ENCODE measurements around the gene ADARB1.

ADARB1 gene

DNA sequence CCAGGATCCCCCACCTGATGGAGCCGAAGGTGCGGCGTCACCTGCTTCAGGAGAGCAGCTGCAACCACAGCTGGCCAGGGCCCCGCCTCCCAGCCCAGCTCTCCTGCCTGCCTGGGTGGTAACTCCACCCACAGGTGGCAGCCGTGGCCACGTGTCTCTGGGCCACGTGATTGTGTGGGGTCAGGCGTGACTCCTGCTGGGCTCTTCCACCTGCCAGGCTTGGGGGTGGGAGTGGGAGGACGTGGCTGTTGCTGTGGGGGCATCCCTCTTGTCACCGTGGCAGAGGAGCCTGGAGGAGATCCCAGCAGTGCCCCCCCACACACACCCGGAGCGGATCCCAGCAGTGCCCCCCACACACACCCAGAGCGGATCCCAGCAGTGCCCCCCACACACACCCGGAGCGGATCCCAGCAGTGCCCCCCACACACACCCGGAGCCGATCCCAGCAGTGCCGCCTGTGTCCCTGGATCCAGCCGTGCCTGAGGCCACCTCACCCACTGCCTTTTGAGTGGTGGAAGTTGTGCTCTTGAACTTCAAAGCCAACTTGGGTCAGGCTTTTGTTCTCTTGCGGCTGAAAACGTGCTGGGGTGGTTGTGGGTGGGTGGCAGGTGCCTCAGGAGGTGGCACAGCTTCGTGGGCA, 181.1 kb downstream of the ADARB1 start:
- TF ChIP-seq PATZ1 (CRISPR knock-in tag; IDR thresholded peaks at IDR 0.05; ENCODE audit: borderline replicate concordance), result no peak
- no peak for TF ChIP-seq BACH2 (CRISPR knock-in tag; IDR thresholded peaks at IDR 0.05; ENCODE audit: borderline replicate concordance)
- TF ChIP-seq ESRRG (CRISPR knock-in tag; IDR thresholded peaks at IDR 0.05), result no peak
- no peak for ATAC-seq

DNA sequence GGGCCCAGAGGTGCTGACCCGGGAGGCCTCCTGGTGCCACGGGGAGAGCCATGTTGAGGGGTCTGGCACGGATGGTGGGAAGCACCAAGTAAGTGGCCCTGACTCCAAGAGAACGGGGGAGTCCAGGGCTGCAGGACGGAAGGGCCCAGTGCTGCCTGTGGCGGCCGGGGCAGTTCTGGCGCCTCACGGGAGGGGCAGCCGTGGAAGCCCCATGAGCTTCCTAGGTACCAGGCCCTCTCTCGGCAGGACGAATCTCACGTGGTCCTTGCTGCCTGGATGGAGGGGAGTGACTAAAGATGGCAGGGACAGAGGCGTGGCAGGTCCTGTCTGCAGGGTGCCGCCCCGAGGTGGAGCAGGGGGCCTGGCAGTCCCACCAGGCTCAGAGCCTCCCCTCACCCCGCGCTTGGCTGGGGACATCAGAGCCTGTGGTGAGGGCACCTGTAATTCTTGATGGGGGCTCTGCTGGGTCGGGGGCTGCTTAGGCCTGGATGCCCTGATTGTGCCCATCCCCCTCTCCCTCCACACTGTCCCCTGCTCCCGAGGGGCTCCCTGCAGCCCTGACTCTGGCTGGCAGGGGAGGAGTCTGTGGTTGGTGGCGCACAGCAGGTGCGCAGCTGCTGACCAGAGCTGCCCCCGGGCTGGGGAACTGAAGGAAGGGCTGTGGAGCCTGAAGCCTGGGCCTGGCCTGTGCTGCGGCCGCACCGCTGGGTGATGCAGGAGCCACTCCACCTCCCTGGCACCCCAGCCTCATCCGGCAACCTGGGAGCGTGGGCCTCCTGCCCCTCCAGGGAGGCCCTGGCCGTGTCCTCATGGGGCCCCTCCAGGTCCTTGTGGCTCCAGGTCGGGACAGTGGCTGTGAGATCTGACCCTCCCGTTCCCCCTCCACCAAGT, 181.9 kb downstream of the ADARB1 start:
- TF ChIP-seq GLIS3 (CRISPR knock-in tag; IDR thresholded peaks at IDR 0.05) (no peak), ZNF565 (CRISPR knock-in tag; conservative IDR thresholded peaks at IDR 0.05; ENCODE audit: low read depth) (no peak), SNAI2 (CRISPR knock-in tag; IDR thresholded peaks at IDR 0.05) (no peak), ISL1 (CRISPR knock-in tag; IDR thresholded peaks at IDR 0.05) (no peak), OSR1 (CRISPR knock-in tag; IDR thresholded peaks at IDR 0.05) (no peak), ARNTL (CRISPR knock-in tag; IDR thresholded peaks at IDR 0.05; ENCODE audit: borderline replicate concordance, low read depth) (no peak), ZNF70 (CRISPR knock-in tag; IDR thresholded peaks at IDR 0.05) (no peak), CSRNP3 (CRISPR knock-in tag; IDR thresholded peaks at IDR 0.05) (no peak), PPARA (CRISPR knock-in tag; IDR thresholded peaks at IDR 0.05; ENCODE audit: borderline replicate concordance) (no peak), TCF4 (CRISPR knock-in tag; IDR thresholded peaks at IDR 0.05; ENCODE audit: borderline replicate concordance) (no peak)
- TF ChIP-seq, protein P1, sequence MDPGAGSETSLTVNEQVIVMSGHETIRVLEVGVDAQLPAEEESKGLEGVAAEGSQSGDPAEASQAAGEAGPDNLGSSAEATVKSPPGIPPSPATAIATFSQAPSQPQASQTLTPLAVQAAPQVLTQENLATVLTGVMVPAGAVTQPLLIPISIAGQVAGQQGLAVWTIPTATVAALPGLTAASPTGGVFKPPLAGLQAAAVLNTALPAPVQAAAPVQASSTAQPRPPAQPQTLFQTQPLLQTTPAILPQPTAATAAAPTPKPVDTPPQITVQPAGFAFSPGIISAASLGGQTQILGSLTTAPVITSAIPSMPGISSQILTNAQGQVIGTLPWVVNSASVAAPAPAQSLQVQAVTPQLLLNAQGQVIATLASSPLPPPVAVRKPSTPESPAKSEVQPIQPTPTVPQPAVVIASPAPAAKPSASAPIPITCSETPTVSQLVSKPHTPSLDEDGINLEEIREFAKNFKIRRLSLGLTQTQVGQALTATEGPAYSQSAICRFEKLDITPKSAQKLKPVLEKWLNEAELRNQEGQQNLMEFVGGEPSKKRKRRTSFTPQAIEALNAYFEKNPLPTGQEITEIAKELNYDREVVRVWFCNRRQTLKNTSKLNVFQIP (CRISPR knock-in tag; IDR thresholded peaks at IDR 0.05; ENCODE audit: borderline replicate concordance, low read depth), result no peak
- no peak for ATAC-seq

- no peak; the same call in 2 of the 3 replicates for ATAC-seq
Observed at GRCh38 chr21:45256912-45257672, 182.7 kb downstream of the ADARB1 start.

GRCh38 chr21:45257673-45258341, 183.4 kb downstream of the ADARB1 start:
- TF ChIP-seq ARNTL (CRISPR knock-in tag; IDR thresholded peaks at IDR 0.05; ENCODE audit: borderline replicate concordance, low read depth) (no peak), ZNF565 (CRISPR knock-in tag; conservative IDR thresholded peaks at IDR 0.05; ENCODE audit: low read depth) (no peak), PPARA (CRISPR knock-in tag; IDR thresholded peaks at IDR 0.05; ENCODE audit: borderline replicate concordance) (no peak), GLIS3 (CRISPR knock-in tag; IDR thresholded peaks at IDR 0.05) (no peak), CSRNP3 (CRISPR knock-in tag; IDR thresholded peaks at IDR 0.05) (no peak), TCF4 (CRISPR knock-in tag; IDR thresholded peaks at IDR 0.05; ENCODE audit: borderline replicate concordance) (no peak)
- TF ChIP-seq, protein P1 (CRISPR knock-in tag; IDR thresholded peaks at IDR 0.05; ENCODE audit: borderline replicate concordance, low read depth), result no peak
- no peak for ATAC-seq

More at GRCh38 chr21:45256912-45257672, 182.7 kb downstream of the ADARB1 start:
- TF ChIP-seq ISL1 (CRISPR knock-in tag; IDR thresholded peaks at IDR 0.05), result no peak
- no peak for TF ChIP-seq ARNTL (CRISPR knock-in tag; IDR thresholded peaks at IDR 0.05; ENCODE audit: borderline replicate concordance, low read depth)
- no peak for TF ChIP-seq CREB5 (CRISPR knock-in tag; IDR thresholded peaks at IDR 0.05; ENCODE audit: low read depth)
- no peak for TF ChIP-seq TCF4 (CRISPR knock-in tag; IDR thresholded peaks at IDR 0.05; ENCODE audit: borderline replicate concordance)
- no peak for TF ChIP-seq ESRRG (CRISPR knock-in tag; IDR thresholded peaks at IDR 0.05)
- TF ChIP-seq ZC3H10 (CRISPR knock-in tag; IDR thresholded peaks at IDR 0.05), result no peak
